HS-5 (cell line): Measurements from ENCODE around the gene CPSF4L.

ENCODE experiments used
- DNase-seq: peaks from one replicate; pipeline ENCODE4 v3.0.0-alpha.2; 2012; ENCODE audit warnings: low read depth

Gene CPSF4L

DNA sequence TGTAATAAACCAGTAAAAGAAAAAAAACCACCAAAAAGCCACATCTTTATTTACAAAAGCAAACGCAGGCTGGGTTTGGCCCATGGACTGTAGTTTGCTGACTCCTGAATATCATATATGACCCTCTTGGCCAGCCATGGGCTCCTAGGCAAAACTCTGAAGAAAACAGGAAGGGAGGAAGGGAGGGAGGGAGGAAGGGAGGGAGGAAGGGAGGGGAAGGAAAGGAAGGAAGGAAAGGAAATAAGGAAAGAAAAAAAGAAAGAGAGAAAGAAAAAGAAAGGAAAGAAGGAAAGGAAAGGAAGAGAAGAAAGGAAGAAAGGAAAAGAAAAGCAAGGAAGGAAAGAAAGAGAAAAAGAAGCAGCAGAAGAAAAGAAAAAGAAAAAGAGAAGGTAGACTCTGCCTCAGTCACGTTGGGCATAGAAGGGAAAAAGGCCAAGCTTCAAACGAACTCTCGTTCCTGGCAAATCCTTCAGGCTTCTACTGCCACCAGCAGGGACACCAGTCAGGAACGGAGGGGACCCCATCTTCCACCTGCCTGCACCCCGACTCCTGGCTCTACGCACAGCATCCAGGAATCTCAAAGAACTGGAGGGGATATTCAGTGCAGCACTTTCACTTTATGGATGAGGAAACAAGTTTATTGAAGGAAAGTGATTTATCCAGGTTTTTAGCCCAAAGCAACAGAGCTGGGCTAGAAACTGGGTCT is 28.0 kb upstream of the CPSF4L start:
- DNase-seq: no peak

- DNase-seq: no peak
Measured at GRCh38 chr17:73288534-73289302, 27.0 kb upstream of the CPSF4L start.

- DNase-seq: no peak
Measured at GRCh38 chr17:73286863-73287296, 25.2 kb upstream of the CPSF4L start.

- no peak for DNase-seq
Measured at GRCh38 chr17:73285916-73286862, 24.5 kb upstream of the CPSF4L start.

GRCh38 chr17:73285603-73285908 is 23.9 kb upstream of the CPSF4L start:
- DNase-seq: no peak

- DNase-seq: no peak
Measured at GRCh38 chr17:73284906-73285602, 23.4 kb upstream of the CPSF4L start.

DNA sequence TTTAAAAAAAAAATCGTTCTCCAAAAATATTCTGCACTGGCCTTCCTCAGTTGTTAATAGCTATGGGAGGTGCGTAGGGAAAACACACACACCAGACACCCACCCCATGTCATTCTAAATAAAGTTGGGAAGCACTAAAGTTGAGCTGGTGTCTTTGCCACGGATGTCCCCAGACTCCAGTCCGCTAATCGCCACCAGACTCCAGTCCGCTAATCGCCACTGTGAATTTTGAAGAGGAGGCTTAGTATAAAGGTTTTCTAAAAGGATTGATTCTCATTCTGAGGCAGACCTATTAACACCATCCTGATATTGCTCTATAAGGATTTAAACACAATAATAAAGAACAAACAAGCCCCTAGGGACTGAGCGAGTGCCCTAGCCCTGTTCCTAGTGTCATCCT is 22.7 kb upstream of the CPSF4L start:
- no peak for DNase-seq

GRCh38 chr17:73283841-73284282 is 22.2 kb upstream of the CPSF4L start:
- DNase-seq: no peak

GRCh38 chr17:73283250-73283649 is 21.6 kb upstream of the CPSF4L start:
- DNase-seq: no peak

- no peak for DNase-seq
Measured at GRCh38 chr17:73282629-73283028, 20.9 kb upstream of the CPSF4L start.

DNA sequence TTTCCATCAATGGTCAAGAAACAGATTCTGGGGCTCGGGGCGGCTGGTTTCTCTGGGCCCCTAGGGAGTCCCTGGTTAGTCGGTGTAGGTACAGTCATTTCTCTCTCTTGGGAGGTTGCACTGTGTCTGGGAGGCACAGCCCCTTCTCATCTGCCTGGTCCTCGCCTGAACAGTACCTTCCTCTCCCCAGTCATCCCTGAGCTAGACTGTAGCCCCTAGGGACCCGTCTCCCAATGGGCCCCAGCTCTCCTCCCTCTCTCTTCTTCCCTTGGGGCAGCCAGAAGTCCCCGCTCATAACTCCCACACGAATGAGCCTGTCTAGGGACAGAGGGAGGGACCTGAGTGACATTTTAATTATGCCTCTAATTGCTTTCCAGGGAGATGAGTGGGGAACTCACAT is 20.2 kb upstream of the CPSF4L start:
- DNase-seq: no peak

DNA sequence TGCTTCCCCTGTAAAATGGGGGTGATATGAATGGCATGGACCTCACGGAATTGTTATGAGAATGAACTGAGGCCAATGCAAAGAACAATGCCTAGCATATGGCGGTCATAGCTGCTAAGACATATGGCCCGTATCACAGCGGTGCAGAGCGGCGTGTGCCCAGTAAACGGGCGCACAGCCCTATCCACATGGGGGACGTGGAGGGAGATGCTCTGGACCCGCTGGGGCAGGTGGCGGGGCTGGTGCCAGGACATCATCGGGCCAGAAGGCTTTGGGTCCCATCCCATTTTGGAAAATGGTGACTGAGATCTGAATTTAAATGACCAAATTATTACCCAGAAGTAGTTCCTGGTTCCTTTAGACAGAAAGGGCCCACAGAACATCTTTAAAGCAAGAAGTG is 18.5 kb upstream of the CPSF4L start:
- DNase-seq: no peak

DNA sequence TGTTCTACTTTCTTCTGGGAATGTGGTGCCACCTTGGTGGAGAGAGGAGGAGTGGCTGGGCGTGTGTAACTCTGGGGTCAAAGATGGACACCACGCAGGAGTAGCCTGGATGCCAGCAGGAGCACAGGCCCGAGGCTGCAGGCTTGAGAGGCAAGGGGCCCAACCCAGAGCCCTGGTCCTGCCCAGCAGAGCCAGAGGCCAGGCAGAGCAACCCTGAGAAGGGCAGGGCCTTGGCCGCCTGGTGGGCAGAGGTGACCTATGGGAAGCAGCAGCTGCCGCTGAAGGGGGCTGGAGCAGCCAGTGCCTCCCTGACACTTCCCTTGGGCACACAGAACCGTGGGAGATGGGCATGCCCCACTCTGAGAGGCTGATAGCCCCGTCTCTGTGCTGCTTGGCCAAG is 18.0 kb upstream of the CPSF4L start:
- DNase-seq: no peak

DNA sequence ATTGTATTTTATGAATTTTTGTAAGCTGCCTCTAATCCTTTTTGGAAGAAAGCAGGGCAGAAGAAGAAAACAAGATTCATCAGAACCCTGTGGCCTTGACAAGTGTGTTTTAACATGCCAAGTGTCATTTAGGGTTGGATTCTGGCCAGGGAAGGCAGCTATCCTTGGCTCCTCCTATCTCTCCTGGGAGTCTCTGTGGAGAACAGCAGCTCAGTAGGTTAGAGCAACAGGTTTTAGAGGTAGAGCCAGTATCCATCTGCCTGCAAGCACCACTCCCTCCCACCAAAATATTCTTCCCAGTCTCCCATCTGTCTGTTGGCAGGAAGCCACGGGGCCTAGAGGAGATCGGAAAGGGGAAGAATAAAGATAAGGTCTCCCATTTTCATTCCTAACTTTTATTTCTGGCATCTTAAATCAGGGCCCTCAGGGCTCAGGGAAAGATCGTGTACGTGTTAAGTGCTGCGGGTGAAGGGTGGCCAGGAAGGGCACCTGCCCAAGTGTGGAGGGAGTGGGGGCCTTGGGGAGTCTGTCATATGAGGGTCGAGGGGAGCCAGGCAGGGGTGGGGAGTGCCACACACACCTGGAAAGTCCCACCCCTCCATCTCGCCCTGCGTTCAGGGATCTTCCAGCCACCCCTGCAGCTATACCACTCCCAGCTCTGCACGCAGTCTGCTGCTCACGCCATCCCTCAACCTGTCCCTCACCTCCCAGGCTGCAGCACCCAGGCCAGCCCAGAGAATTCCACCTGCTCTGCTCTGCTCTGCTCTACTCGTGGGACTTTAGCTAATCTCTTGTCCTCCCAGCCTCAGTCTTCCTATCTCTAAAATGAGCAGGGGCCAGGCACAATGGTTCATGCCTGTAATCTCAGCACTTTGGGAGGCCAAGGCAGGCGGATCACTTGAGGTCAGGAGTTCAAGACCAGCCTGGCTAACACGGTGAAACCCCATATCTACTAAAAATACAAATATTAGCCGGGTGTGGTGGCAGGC is 17.1 kb upstream of the CPSF4L start:
- no peak for DNase-seq

DNA sequence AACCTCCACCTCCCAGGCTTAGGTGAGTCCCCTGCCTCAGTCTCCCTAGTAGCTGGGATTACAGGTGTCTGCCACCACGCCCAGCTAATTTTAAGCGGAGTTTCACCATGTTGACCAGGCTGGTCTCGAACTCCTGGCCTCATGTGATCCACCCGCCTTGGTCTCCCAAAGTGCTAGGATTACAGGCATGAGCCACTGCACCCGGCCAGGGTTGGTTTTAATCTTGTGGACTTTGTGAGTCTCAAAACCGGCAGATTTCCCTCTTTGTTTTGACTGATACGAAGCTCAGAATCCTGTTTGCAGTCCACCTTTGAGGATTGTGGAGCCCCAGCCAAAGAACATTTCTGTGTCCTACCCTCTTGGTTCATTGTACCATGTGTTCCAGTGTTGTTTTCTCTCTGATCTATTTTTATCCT is 16.4 kb upstream of the CPSF4L start:
- no peak for DNase-seq

DNA sequence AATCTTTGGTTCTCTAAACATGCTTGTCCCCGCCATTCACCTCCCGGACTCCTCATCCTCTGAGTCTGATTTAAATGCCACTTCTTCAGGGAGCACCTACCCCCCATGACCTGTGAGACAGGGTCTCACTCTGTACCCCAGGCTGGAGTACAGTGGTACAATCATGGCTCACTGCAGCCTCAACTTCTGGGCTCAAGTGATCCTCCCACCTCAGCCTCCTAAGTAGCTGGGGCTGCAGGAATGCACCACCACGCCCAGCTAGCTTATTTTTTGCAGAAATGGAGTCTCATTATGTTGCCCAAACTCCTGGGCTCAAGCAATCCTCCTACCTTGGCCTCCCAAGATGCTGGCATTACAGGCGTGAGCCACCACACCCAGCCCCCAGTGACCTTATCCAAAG is 12.8 kb upstream of the CPSF4L start:
- no peak for DNase-seq

DNA sequence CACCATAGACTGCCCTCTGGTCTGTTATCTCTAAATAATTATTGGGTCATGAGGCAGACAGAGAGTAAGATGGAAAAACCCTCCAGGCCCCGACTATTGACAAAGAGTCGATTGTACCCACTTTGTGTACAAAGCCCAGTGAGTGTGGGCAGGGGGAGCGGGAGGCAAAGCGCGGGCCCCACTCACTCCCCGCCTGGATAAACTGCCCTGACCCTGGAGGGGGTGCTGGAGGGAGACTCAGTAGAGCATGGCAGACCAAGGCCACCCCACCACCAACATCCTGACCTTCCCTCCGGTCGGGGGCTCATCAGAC is 11.2 kb upstream of the CPSF4L start:
- DNase-seq: no peak

GRCh38 chr17:73271072-73271471 is 9.4 kb upstream of the CPSF4L start:
- DNase-seq: no peak

GRCh38 chr17:73269791-73270190 is 8.1 kb upstream of the CPSF4L start:
- DNase-seq: no peak

DNA sequence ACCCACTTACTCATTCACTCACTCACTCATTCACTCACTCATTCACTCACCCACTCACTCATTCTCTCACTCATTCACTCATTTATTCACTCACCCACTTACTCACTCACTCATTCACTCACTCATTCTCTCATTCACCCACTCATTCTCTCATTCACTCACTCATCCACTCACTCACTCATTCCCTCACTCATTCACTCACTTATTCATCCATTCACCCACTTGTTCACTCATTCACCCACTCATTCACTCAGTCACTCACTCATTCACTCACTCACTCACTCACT is 7.6 kb upstream of the CPSF4L start:
- DNase-seq: no peak
